ENCODE results near the gene NDUFA11. TPM values are rescaled to one million over a fixed set of nuclear protein-coding genes. Genes with fewer than 3 reads are reported as not detected.
"Not testable (repeated sequence)": the region's sequence is repeated elsewhere in the genome, so short reads cannot be mapped to it uniquely, and the experiment has no call there.

NDUFA11 gene
- total and polyA plus RNA-seq, 7 donors, result 240 to 503 (median 367) TPM

GRCh38 chr19:5851302-5851701 lies 52.3 kb downstream of the NDUFA11 start, which contains the start of gene FUT3:
Gene FUT3, minus strand, starts transcription at chr19:5851449.
- peaks cover 0 to 10% (median 9%) of the 10 kb centered on the region in 3 donors for H3K27me3 ChIP-seq (ENCODE audit: insufficient read depth in 3 of 3, low read length in 2 of 3)
- no peaks in the 10 kb centered on the region for H3K9me3 ChIP-seq
- H3K36me3 ChIP-seq (ENCODE audit: insufficient read depth in 1 of 2, low read depth in 1 of 2), result no peaks in the 10 kb centered on the region
- intact Hi-C loops (cut with DNase I), result no loop called here
- WGBS, 3 donors, result 68 to 80% (median 72%) methylated on average over 10 of the region's 10 CpGs
- DNase-seq (no peak), ATAC-seq (no peak)
- no peak within 1 kb of the TSS for H3K27ac ChIP-seq
- H3K4me1 ChIP-seq, result no peaks in the 10 kb centered on the region
- no peak within 1 kb of the TSS for H3K4me3 ChIP-seq
- TF ChIP-seq, protein P1, sequence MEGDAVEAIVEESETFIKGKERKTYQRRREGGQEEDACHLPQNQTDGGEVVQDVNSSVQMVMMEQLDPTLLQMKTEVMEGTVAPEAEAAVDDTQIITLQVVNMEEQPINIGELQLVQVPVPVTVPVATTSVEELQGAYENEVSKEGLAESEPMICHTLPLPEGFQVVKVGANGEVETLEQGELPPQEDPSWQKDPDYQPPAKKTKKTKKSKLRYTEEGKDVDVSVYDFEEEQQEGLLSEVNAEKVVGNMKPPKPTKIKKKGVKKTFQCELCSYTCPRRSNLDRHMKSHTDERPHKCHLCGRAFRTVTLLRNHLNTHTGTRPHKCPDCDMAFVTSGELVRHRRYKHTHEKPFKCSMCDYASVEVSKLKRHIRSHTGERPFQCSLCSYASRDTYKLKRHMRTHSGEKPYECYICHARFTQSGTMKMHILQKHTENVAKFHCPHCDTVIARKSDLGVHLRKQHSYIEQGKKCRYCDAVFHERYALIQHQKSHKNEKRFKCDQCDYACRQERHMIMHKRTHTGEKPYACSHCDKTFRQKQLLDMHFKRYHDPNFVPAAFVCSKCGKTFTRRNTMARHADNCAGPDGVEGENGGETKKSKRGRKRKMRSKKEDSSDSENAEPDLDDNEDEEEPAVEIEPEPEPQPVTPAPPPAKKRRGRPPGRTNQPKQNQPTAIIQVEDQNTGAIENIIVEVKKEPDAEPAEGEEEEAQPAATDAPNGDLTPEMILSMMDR (IDR thresholded peaks at IDR 0.05), result no peak

GRCh38 chr19:5850743-5851293 lies 52.8 kb downstream of the NDUFA11 start:
- Histone ChIP-seq H3K27ac (no peak overlapping the region), H3K36me3 (ENCODE audit: insufficient read depth in 1 of 2, low read depth in 1 of 2) (no peaks in the 10 kb centered on the region), H3K9me3 (no peaks in the 10 kb centered on the region), H3K4me1 (no peaks in the 10 kb centered on the region), H3K4me3 (no peak overlapping the region), H3K27me3 (ENCODE audit: insufficient read depth in 3 of 3, low read length in 2 of 3) (peaks cover 0 to 9% (median 8%) of the 10 kb centered on the region in 3 donors)
- intact Hi-C loops (cut with DNase I), result no loop called here
- no peak for ATAC-seq
- DNase-seq, result no peak
- TF ChIP-seq, protein P1 (IDR thresholded peaks at IDR 0.05), result no peak
- WGBS, 3 donors, result 7 to 17% (median 11%) methylated on average over 5 of the region's 5 CpGs

DNA sequence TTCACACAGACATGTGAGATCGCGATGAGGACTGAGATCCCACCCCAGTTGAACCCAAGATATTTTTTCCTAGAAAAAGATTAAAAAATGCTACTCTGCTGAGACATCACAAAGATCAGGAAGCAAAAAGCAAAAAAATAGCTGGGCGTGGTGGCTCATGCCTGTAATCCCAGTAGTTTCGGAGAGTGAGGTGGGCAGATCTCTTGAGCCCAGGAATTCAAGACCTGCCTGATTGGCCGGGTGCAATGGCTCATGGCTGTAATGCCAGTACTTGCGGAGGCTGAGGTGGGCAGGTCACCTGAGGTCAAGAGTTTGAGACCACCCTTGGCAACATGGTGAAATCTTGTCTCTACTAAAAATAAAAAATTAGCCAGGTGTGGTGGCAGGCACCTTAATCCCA lies 53.4 kb downstream of the NDUFA11 start:
- intact Hi-C loops (cut with DNase I), result no loop called here
- no peak overlapping the region for H3K27ac ChIP-seq

DNA sequence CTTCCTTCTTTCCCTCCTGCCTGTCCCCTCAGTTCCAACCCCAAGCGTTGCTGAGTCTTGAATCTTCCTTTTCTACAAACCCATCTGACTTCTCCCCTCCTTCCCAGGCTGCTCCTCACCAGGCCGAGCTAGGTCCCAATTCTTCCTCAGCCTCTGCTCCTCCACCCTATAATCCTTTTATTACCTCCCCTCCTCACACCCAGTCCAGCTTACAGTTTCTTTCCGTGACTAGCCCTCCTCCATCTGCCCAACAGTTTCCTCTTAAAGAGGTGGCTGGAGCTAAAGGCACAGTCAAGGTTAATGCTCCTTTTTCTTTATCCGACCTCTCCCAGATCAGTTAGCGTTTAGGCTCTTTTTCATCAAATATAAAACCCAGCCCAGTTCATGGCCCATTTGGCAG lies 55.0 kb downstream of the NDUFA11 start:
- ATAC-seq; H3K4me3 ChIP-seq; H3K36me3 ChIP-seq (ENCODE audit: insufficient read depth in 1 of 2, low read depth in 1 of 2); H3K9me3 ChIP-seq; DNase-seq; intact Hi-C loops (cut with DNase I); H3K27me3 ChIP-seq (ENCODE audit: insufficient read depth in 3 of 3, low read length in 2 of 3); H3K4me1 ChIP-seq; H3K27ac ChIP-seq: not testable (repeated sequence)
- 45 to 57% (median 53%) methylated on average over 5 of the region's 5 CpGs for WGBS, 3 donors

More for the DNA sequence above, 53.4 kb downstream of the NDUFA11 start:
- H3K36me3 ChIP-seq (ENCODE audit: insufficient read depth in 1 of 2, low read depth in 1 of 2), result no peaks in the 10 kb centered on the region
- ATAC-seq (no peak), DNase-seq (no peak)
- no peak overlapping the region for H3K4me3 ChIP-seq
- peaks cover 0 to 8% (median 4%) of the 10 kb centered on the region in 3 donors for H3K27me3 ChIP-seq (ENCODE audit: insufficient read depth in 3 of 3, low read length in 2 of 3)
- 87 to 90% (median 88%) methylated on average over 6 of the region's 6 CpGs for WGBS, 3 donors
- TF ChIP-seq, protein P1 (IDR thresholded peaks at IDR 0.05), result no peak
- H3K4me1 ChIP-seq, result no peaks in the 10 kb centered on the region
- no peaks in the 10 kb centered on the region for H3K9me3 ChIP-seq

DNA sequence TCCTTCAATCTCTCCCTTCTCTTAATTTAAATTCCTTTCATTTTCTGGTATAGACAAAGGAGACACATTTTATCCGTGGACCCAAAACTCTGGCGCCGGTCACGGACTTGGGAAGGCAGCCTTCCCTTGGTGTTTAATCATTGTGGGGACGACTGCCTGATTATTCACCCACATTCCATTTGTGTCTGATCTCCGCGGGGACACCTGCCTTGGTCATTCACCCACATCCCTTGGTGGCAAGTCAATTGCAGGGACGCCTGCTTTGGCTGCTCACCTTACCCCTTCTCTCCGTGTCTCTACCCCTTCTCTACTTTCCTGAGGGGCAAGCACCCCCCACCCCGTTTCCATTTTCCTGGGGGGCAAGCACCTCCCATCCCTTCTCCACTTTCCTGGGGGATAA lies 55.7 kb downstream of the NDUFA11 start:
- H3K36me3 ChIP-seq (ENCODE audit: insufficient read depth in 1 of 2, low read depth in 1 of 2); intact Hi-C loops (cut with DNase I); ATAC-seq; H3K27me3 ChIP-seq (ENCODE audit: insufficient read depth in 3 of 3, low read length in 2 of 3); H3K4me1 ChIP-seq; DNase-seq; H3K4me3 ChIP-seq; H3K9me3 ChIP-seq; H3K27ac ChIP-seq: not testable (repeated sequence)
- WGBS, 3 donors, result 40 to 44% (median 42%) methylated on average over 10 of the region's 10 CpGs

Other genes starting within 250 kb of the NDUFA11 start
- gene MICOS13, start 223.3 kb downstream of the NDUFA11 start, total RNA-seq, result 100 to 1,000 TPM; 103 to 133 (median 119) TPM
- gene MICOS13, start 223.3 kb downstream of the NDUFA11 start, polyA plus RNA-seq, result 100 to 1,000 TPM; 138 to 245 (median 234) TPM
- 1 to 10 TPM; 4.5 to 6.2 (median 4.6) TPM for gene HSD11B1L, start 222.8 kb downstream of the NDUFA11 start, total RNA-seq
- gene HSD11B1L, start 222.8 kb downstream of the NDUFA11 start, polyA plus RNA-seq, result 10 to 100 TPM in 2 of 3 donors, 1 to 10 TPM in 1; 4.7 to 15.6 (median 11.7) TPM
- gene RPL36, start 213.5 kb downstream of the NDUFA11 start, total RNA-seq, result 100 to 1,000 TPM; 440 to 572 (median 473) TPM
- gene RPL36, start 213.5 kb downstream of the NDUFA11 start, polyA plus RNA-seq, result 100 to 1,000 TPM; 647 to 814 (median 648) TPM
- gene LONP1, start 183.6 kb downstream of the NDUFA11 start, total RNA-seq, result 10 to 100 TPM; 61.0 to 97.1 (median 73.8) TPM
- gene LONP1, start 183.6 kb downstream of the NDUFA11 start, polyA plus RNA-seq, result 100 to 1,000 TPM in 1 of 3 donors, 10 to 100 TPM in 2; 58.6 to 127 (median 83.3) TPM
- gene CATSPERD, start 183.2 kb downstream of the NDUFA11 start, total RNA-seq, result not detected
- gene CATSPERD, start 183.2 kb downstream of the NDUFA11 start, polyA plus RNA-seq, result not detected
- gene PRR22, start 119.0 kb downstream of the NDUFA11 start, total RNA-seq, result 1 to 10 TPM in 3 of 4 donors, under 1 TPM in 1; 0.92 to 2.3 (median 1.5) TPM
- gene PRR22, start 119.0 kb downstream of the NDUFA11 start, polyA plus RNA-seq, result 1 to 10 TPM in 1 of 3 donors, under 1 TPM in 2; 0.57 to 2.7 (median 0.87) TPM
- gene DUS3L, start 112.6 kb downstream of the NDUFA11 start, total RNA-seq, result 10 to 100 TPM; 13.4 to 29.9 (median 20.6) TPM
- gene DUS3L, start 112.6 kb downstream of the NDUFA11 start, polyA plus RNA-seq, result 10 to 100 TPM; 23.2 to 40.1 (median 26.8) TPM
- gene NRTN, start 98.7 kb downstream of the NDUFA11 start, total RNA-seq, result not detected
- gene NRTN, start 98.7 kb downstream of the NDUFA11 start, polyA plus RNA-seq, result not detected
- gene FUT6, start 64.1 kb downstream of the NDUFA11 start, total RNA-seq, result not detected
- gene FUT6, start 64.1 kb downstream of the NDUFA11 start, polyA plus RNA-seq, result under 1 TPM in 2 of 3 donors, not detected in 1; 0.03 TPM
- gene FUT3, start 52.3 kb downstream of the NDUFA11 start, total RNA-seq, result under 1 TPM in 1 of 4 donors, not detected in 3; 0.19 TPM
- gene FUT3, start 52.3 kb downstream of the NDUFA11 start, polyA plus RNA-seq, result under 1 TPM in 1 of 3 donors, not detected in 2; 0.03 TPM
- not detected for gene FUT5, start 33.2 kb downstream of the NDUFA11 start, total RNA-seq
- gene FUT5, start 33.2 kb downstream of the NDUFA11 start, polyA plus RNA-seq, result not detected
- gene VMAC, start 1.1 kb upstream of the NDUFA11 start, total RNA-seq, result 1 to 10 TPM in 2 of 4 donors, under 1 TPM in 2; 0.73 to 3.0 (median 1.2) TPM
- 1 to 10 TPM in 1 of 3 donors, under 1 TPM in 2; 0.82 to 2.2 (median 0.89) TPM for gene VMAC, start 1.1 kb upstream of the NDUFA11 start, polyA plus RNA-seq
- 1 to 10 TPM; 1.3 to 2.9 (median 1.5) TPM for gene CAPS, start 10.5 kb upstream of the NDUFA11 start, total RNA-seq
- gene CAPS, start 10.5 kb upstream of the NDUFA11 start, polyA plus RNA-seq, result 1 to 10 TPM; 1.2 to 1.7 (median 1.5) TPM
- gene RANBP3, start 74.3 kb upstream of the NDUFA11 start, total RNA-seq, result 10 to 100 TPM; 48.4 to 50.0 (median 48.9) TPM
- 10 to 100 TPM; 40.5 to 71.7 (median 43.9) TPM for gene RANBP3, start 74.3 kb upstream of the NDUFA11 start, polyA plus RNA-seq
- 1 to 10 TPM in 2 of 4 donors, under 1 TPM in 2; 0.71 to 2.1 (median 1.3) TPM for gene RFX2, start 206.7 kb upstream of the NDUFA11 start, total RNA-seq
- 1 to 10 TPM in 2 of 3 donors, under 1 TPM in 1; 0.58 to 1.5 (median 1.0) TPM for gene RFX2, start 206.7 kb upstream of the NDUFA11 start, polyA plus RNA-seq
- not detected for gene ACSBG2, start 231.9 kb upstream of the NDUFA11 start, total RNA-seq
- gene ACSBG2, start 231.9 kb upstream of the NDUFA11 start, polyA plus RNA-seq, result not detected

Measured in psoas muscle (tissue), 8 donors.